Memory B cell (primary cell): ENCODE measurements around the gene HERC4.

Experiments used
- ATAC-seq: fragments of 150-1000 bp; cut with Tn5 transposase; 2 replicates; pipeline ENCODE4 v1.10.0; 2021; ENCODE audit warnings: low read depth, mild to moderate bottlenecking, moderate library complexity
- DNase-seq, 2 donors: peaks; one replicate each; pipeline ENCODE4 v3.0.0; 2022; ENCODE audit warnings: low spot score in 2 of 2
- H3K27ac Mint-ChIP-seq: one replicate; pipeline ENCODE4 v1.8.0; 2022; ENCODE audit warnings: mild to moderate bottlenecking, moderate library complexity, mixed read lengths
- H3K27me3 Mint-ChIP-seq: one replicate; pipeline ENCODE4 v1.8.0; 2022; ENCODE audit warnings: mixed read lengths
- H3K36me3 Mint-ChIP-seq: one replicate; pipeline ENCODE4 v1.8.0; 2022; ENCODE audit warnings: mild to moderate bottlenecking, mixed read lengths
- H3K4me1 Mint-ChIP-seq: one replicate; pipeline ENCODE4 v1.8.0; 2022; ENCODE audit warnings: mixed read lengths
- H3K4me3 Mint-ChIP-seq: one replicate; pipeline ENCODE4 v1.8.0; 2022; ENCODE audit warnings: mild to moderate bottlenecking, moderate library complexity, mixed read lengths
- H3K9me3 Mint-ChIP-seq: one replicate; pipeline ENCODE4 v1.8.0; 2022; ENCODE audit warnings: mixed read lengths

Gene HERC4

DNA sequence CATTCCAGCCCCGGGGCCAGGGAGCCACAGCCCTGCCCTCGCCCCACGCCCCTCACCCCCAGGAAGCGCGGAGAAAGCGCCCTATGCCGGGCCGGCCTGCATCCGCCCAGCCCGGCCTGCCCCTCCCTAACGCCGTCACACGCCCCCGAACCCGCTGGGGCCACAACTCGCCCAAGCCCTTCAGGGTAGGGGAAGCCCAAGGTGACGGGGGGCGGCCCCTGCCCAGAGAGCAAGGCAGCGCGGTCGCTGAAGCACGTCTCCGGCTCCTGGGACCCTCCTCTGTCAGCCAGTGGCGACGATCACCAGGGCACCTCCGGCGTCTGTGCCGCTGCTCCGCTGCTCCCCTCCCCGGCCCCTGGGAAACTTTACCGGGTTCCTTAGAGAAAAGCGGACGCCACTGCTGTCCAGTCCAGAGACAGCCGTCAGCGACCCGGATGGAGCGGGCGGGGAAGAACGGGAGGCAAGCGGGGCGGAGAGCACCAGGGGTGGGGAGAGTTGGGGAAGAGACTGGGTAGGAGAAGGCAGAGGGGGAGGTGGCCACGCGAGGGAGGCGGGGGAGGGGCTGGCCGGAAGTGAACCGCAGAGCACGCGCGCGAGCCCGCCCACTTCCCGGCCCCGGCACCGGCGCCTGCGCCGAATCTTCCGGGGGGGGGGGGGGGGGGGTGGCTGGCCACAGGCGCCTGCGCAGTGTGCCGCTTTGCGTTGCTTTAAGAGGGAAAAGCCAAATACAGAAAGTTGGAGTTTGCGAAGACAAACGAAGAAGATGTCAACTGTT lies at the start of gene HERC4:
Gene HERC4, minus strand, starts transcription at position 509 of the 775 bp plus-strand sequence. CDS start 2,175 bp downstream, outside the sequence.
- Mint-ChIP-seq H3K9me3 (no peaks in the 10 kb centered on the region), H3K27me3 (no peaks in the 10 kb centered on the region), H3K4me1 (peaks cover 11% of the 10 kb centered on the region), H3K4me3 (peak within 1 kb of the TSS; percentile 94), H3K27ac (peak within 1 kb of the TSS; percentile 98), H3K36me3 (peaks cover 7% of the 10 kb centered on the region)
- DNase-seq (peak; percentile 88 to 89), ATAC-seq (peak; percentile 88)

DNA sequence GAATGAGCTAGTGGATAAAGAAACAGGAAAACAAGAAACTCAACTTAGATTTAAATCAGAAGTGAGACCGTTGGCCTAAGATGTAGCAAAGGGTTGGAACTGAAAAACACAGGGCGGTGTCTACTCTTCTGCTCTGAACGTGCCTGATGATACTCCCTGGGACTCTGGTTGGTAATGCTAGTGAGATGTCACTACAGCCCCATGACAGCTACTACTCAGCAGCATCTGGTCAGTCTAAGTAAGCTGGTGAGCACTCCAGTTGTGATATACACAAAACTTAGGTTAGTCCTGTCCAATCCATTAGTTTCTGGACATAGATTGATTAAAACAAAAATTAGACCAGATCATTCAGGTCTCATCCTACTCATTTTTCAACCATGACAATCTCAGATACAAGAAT lies 49.6 kb upstream of the HERC4 start:
- Mint-ChIP-seq H3K27me3 (no peaks in the 10 kb centered on the region), H3K4me1 (no peaks in the 10 kb centered on the region), H3K27ac (no peak overlapping the region), H3K4me3 (no peak overlapping the region), H3K9me3 (no peaks in the 10 kb centered on the region), H3K36me3 (no peaks in the 10 kb centered on the region)
- DNase-seq, result no peak
- ATAC-seq, result no peak

DNA sequence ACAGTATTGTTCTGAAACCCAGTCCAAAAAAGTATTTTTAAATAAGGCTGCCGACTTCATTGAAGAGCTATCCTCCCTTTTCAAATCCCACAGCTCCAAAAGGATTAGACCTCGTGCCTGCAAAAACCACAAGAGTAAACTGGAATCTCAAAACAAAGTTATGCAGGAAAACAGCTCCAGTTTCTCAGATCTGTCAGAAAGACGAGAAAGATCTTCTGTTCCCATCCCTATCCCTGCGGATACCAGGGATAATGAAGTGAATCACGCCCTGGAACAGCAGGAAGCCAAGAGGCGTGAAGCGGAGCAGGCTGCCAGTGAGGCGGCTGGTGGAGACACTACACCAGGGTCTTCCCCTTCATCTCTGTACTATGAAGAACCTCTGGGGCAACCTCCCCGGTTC lies 46.8 kb upstream of the HERC4 start:
- no peak overlapping the region for H3K27ac Mint-ChIP-seq
- no peaks in the 10 kb centered on the region for H3K9me3 Mint-ChIP-seq
- H3K36me3 Mint-ChIP-seq, result no peaks in the 10 kb centered on the region
- H3K27me3 Mint-ChIP-seq, result no peaks in the 10 kb centered on the region
- H3K4me3 Mint-ChIP-seq, result no peak overlapping the region
- H3K4me1 Mint-ChIP-seq, result peaks cover 3% of the 10 kb centered on the region
- ATAC-seq (no peak), DNase-seq (no peak)

GRCh38 chr10:68121020-68121743 lies 46.1 kb upstream of the HERC4 start:
- DNase-seq, result no peak
- ATAC-seq, result no peak
- Mint-ChIP-seq H3K27me3 (no peaks in the 10 kb centered on the region), H3K4me1 (peaks cover 3% of the 10 kb centered on the region), H3K4me3 (no peak overlapping the region), H3K27ac (no peak overlapping the region), H3K9me3 (no peaks in the 10 kb centered on the region), H3K36me3 (no peaks in the 10 kb centered on the region)

DNA sequence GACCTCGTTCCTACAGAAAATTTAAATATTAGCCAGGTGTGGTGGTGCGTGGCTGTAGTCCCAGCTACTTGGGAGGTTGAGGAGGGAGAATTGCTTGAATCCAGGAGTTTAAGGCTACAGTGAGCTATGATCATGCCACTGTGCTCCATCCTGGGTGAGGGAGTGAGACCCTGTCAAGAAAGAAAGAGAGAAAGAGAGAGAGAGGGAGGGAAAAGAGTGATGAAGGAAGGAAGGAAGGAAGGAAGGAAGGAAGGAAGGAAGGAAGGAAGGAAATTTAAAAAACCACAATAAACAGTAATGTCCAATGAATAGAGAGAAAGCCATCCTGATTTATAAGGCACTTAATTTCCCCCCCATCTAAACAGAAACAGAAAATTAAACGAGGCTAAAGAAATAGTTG lies 43.6 kb upstream of the HERC4 start:
- H3K36me3 Mint-ChIP-seq, result no peaks in the 10 kb centered on the region

GRCh38 chr10:68112837-68113236 lies 37.8 kb upstream of the HERC4 start:
- DNase-seq (no peak), ATAC-seq (no peak)
- Mint-ChIP-seq H3K9me3 (no peaks in the 10 kb centered on the region), H3K4me1 (no peaks in the 10 kb centered on the region), H3K36me3 (no peaks in the 10 kb centered on the region), H3K27me3 (peaks cover 6% of the 10 kb centered on the region), H3K27ac (no peak overlapping the region), H3K4me3 (no peak overlapping the region)

More for the DNA sequence above, 43.6 kb upstream of the HERC4 start:
- ATAC-seq (no peak), DNase-seq (no peak)
- Mint-ChIP-seq H3K27me3 (peaks cover 6% of the 10 kb centered on the region), H3K4me1 (peaks cover 3% of the 10 kb centered on the region), H3K9me3 (no peaks in the 10 kb centered on the region), H3K27ac (no peak overlapping the region), H3K4me3 (no peak overlapping the region)

- H3K4me1 Mint-ChIP-seq, result no peaks in the 10 kb centered on the region
- H3K4me3 Mint-ChIP-seq, result no peak overlapping the region
- H3K27ac Mint-ChIP-seq, result no peak overlapping the region
- DNase-seq (no peak), ATAC-seq (no peak)
- H3K9me3 Mint-ChIP-seq, result no peaks in the 10 kb centered on the region
- peaks cover 6% of the 10 kb centered on the region for H3K27me3 Mint-ChIP-seq
- no peaks in the 10 kb centered on the region for H3K36me3 Mint-ChIP-seq
These were observed 36.5 kb upstream of the HERC4 start for GRCh38 chr10:68111584-68111983.

DNA sequence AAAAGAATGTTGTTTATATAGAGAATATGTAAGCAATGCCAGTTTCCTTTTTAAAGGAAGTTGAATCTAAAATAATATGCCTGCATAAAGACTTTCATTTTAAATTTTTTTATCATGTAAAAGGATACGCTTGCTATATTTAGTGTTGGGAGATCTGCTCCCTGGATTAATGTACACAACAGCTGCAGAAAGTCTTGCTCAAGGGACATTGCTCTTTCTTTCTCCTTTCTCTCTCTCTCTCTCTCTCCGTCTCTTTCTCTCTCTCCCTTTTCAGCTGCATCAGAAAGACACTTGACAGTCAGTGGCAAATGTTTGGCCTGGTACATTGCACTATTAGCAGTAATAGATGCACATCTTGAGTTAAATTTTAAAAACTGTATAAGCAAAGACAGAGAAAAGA lies 34.9 kb upstream of the HERC4 start:
- H3K4me1 Mint-ChIP-seq, result no peaks in the 10 kb centered on the region
- H3K4me3 Mint-ChIP-seq, result no peak overlapping the region
- ATAC-seq (no peak), DNase-seq (no peak)
- no peaks in the 10 kb centered on the region for H3K27me3 Mint-ChIP-seq
- no peaks in the 10 kb centered on the region for H3K36me3 Mint-ChIP-seq
- H3K9me3 Mint-ChIP-seq, result no peaks in the 10 kb centered on the region
- no peak overlapping the region for H3K27ac Mint-ChIP-seq

- H3K9me3 Mint-ChIP-seq, result no peaks in the 10 kb centered on the region
- H3K27me3 Mint-ChIP-seq, result no peaks in the 10 kb centered on the region
- H3K4me3 Mint-ChIP-seq, result no peak within 1 kb of the TSS
- DNase-seq, result no peak
- H3K36me3 Mint-ChIP-seq, result no peaks in the 10 kb centered on the region
- H3K27ac Mint-ChIP-seq, result no peak within 1 kb of the TSS
- H3K4me1 Mint-ChIP-seq, result no peaks in the 10 kb centered on the region
- ATAC-seq, result no peak
These were observed 34.2 kb upstream of the HERC4 start, which contains the start of gene MYPN for GRCh38 chr10:68109331-68109730. Gene MYPN (plus strand): TSS chr10:68109488. CDS start chr10:68121439, 11,951 bp downstream.

- H3K27me3 Mint-ChIP-seq, result no peaks in the 10 kb centered on the region
- H3K36me3 Mint-ChIP-seq, result no peaks in the 10 kb centered on the region
- no peaks in the 10 kb centered on the region for H3K4me1 Mint-ChIP-seq
- H3K4me3 Mint-ChIP-seq, result no peak overlapping the region
- no peaks in the 10 kb centered on the region for H3K9me3 Mint-ChIP-seq
- H3K27ac Mint-ChIP-seq, result no peak overlapping the region
- no peak for DNase-seq
- ATAC-seq, result no peak
These were observed 33.6 kb upstream of the HERC4 start for GRCh38 chr10:68108653-68109052.

GRCh38 chr10:68108051-68108450 lies 33.0 kb upstream of the HERC4 start:
- no peaks in the 10 kb centered on the region for H3K27me3 Mint-ChIP-seq
- no peak overlapping the region for H3K27ac Mint-ChIP-seq
- no peaks in the 10 kb centered on the region for H3K4me1 Mint-ChIP-seq
- no peak for DNase-seq
- H3K36me3 Mint-ChIP-seq, result no peaks in the 10 kb centered on the region
- H3K9me3 Mint-ChIP-seq, result no peaks in the 10 kb centered on the region
- ATAC-seq, result no peak
- H3K4me3 Mint-ChIP-seq, result no peak overlapping the region

DNA sequence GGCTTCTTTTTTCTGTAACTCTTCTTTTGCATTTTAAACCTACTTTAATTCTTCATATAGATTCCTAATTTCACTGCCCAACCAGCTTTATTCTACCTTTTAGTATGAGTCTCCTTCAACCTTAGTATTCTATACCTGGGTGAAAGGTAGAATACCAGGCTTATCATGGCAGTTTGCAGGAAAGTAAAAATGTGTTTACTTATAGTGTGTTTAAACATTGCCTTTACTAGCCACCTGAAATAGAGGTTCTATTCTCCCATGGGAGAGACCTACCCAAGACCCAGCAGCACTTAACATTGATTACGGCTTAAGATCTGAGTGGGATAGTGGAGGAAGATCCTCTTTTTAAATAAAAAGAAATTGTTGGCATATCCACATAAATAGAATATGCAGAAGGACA lies 32.6 kb upstream of the HERC4 start:
- no peak overlapping the region for H3K4me3 Mint-ChIP-seq
- H3K4me1 Mint-ChIP-seq, result no peaks in the 10 kb centered on the region
- no peaks in the 10 kb centered on the region for H3K9me3 Mint-ChIP-seq
- no peaks in the 10 kb centered on the region for H3K27me3 Mint-ChIP-seq
- DNase-seq (no peak), ATAC-seq (no peak)
- no peak overlapping the region for H3K27ac Mint-ChIP-seq
- H3K36me3 Mint-ChIP-seq, result no peaks in the 10 kb centered on the region

DNA sequence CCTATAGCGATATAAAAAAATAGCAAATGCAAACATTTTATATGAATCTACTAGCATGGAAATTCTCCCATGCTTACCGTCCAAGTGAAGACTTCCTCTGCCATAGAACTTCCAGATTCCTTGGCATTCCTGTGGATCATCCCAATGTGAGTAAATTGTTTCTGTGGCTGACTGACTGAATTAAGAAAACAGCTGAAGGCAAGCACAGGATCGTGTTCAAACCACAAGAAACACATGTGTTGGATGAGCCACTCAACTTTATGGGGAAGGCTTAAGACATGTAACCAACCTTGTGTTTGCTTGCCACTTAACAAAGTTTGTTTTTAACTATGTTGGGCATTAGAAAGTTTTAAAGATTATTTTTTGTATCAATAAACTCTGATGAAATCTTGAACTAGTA lies 31.6 kb upstream of the HERC4 start:
- no peaks in the 10 kb centered on the region for H3K36me3 Mint-ChIP-seq
- no peaks in the 10 kb centered on the region for H3K4me1 Mint-ChIP-seq
- H3K4me3 Mint-ChIP-seq, result no peak overlapping the region
- ATAC-seq (no peak), DNase-seq (no peak)
- H3K27me3 Mint-ChIP-seq, result no peaks in the 10 kb centered on the region
- H3K9me3 Mint-ChIP-seq, result no peaks in the 10 kb centered on the region
- no peak overlapping the region for H3K27ac Mint-ChIP-seq

GRCh38 chr10:68105820-68106219 lies 30.7 kb upstream of the HERC4 start:
- DNase-seq (no peak), ATAC-seq (no peak)
- Mint-ChIP-seq H3K27ac (no peak overlapping the region), H3K4me1 (no peaks in the 10 kb centered on the region), H3K36me3 (no peaks in the 10 kb centered on the region), H3K9me3 (no peaks in the 10 kb centered on the region), H3K4me3 (no peak overlapping the region), H3K27me3 (no peaks in the 10 kb centered on the region)
